Duodenal mucosa (tissue), 2 donors: ENCODE results near the gene PCDHA7.
"Not testable (repeated sequence)": the region's sequence is repeated elsewhere in the genome, so short reads cannot be mapped to it uniquely, and the experiment has no call there.

ENCODE experiments used
- H3K27ac ChIP-seq: one replicate; pipeline ENCODE4 v1.7.0; 2013; ENCODE audit warnings: low read depth, low read length
- H3K27me3 ChIP-seq, 2 donors: one replicate each; pipeline ENCODE4 v1.7.0; 2013; ENCODE audit warnings: low read length in 2 of 2, control low read depth in 1 of 2; ENCODE audit not compliant: insufficient read depth in 2 of 2, control insufficient read depth in 1 of 2
- H3K36me3 ChIP-seq, 2 donors: one replicate each; pipeline ENCODE4 v1.7.0; 2013; ENCODE audit warnings: low read length in 2 of 2, control low read depth in 1 of 2; ENCODE audit not compliant: insufficient read depth in 2 of 2, control insufficient read depth in 1 of 2
- H3K4me1 ChIP-seq, 2 donors: one replicate each; pipeline ENCODE4 v1.7.0; 2013; ENCODE audit warnings: low read length in 2 of 2, control low read depth in 1 of 2; ENCODE audit not compliant: insufficient read depth in 2 of 2, control insufficient read depth in 1 of 2
- H3K4me3 ChIP-seq, 2 donors: one replicate each; pipeline ENCODE4 v1.7.0; 2013; ENCODE audit warnings: low read length in 2 of 2, low read depth in 1 of 2
- H3K9ac ChIP-seq, 2 donors: one replicate each; pipeline ENCODE4 v1.7.0; 2013; ENCODE audit warnings: low read length in 2 of 2, low read depth in 1 of 2
- H3K9me3 ChIP-seq, 2 donors: one replicate each; pipeline ENCODE4 v1.7.0; 2013; ENCODE audit warnings: low read length in 2 of 2, control low read depth in 1 of 2; ENCODE audit not compliant: control insufficient read depth in 1 of 2

PCDHA7 gene

DNA sequence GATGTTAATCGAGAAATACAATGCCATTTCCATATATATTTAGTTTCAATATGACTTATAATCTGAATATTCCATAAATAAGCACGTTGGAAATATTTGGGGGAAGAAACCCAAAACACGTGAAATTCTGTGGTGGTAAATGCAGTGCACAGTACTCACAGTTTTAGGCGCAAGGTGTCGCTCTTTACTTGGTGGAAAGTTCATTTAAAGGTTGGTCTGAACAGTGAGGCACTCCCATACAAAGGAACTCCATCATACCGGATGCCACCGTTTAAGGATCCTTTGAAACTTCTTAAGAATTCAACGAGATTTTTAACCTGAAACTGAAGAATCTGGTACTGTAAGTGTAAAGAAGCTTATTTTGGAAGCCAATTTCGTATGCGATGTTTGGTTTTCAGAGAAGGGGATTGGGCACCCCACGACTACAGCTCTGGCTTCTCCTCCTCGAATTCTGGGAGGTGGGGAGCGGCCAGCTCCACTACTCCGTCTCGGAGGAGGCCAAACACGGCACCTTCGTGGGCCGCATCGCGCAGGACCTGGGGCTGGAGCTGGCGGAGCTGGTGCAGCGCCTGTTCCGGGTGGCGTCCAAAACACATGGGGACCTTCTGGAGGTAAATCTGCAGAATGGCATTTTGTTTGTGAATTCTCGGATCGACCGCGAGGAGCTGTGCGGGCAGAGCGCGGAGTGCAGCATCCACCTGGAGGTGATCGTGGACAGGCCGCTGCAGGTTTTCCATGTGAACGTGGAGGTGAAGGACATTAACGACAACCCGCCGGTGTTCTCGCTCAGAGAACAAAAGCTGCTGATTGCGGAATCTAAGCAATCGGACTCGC, 34.9 kb downstream of the PCDHA7 start, which contains the start of gene PCDHA11:
Gene PCDHA11 (plus strand): TSS at position 237 of the 834 bp plus-strand sequence. CDS start 147 bp downstream, at position 384.
- Histone ChIP-seq H3K27me3 (no peaks in the 10 kb centered on the region), H3K9me3 (peaks cover 6 to 22% of the 10 kb centered on the region in 2 donors), H3K4me1 (no peaks in the 10 kb centered on the region), H3K27ac (no peak within 1 kb of the TSS), H3K4me3 (peak within 1 kb of the TSS in 1 of 2 donors; percentile 14), H3K9ac (no peak within 1 kb of the TSS), H3K36me3 (no peaks in the 10 kb centered on the region)

DNA sequence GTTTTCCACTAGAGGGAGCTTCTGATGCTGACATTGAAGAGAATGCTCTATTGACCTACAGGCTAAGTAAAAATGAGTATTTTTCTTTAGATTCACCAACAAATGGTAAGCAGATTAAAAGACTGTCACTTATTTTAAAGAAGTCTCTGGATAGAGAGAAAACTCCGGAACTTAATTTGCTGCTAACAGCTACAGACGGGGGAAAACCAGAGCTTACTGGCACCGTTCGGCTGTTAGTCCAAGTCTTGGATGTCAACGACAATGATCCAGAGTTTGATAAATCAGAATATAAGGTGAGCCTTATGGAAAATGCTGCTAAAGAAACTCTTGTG, 35.5 kb downstream of the PCDHA7 start:
- Histone ChIP-seq H3K27me3 (no peaks in the 10 kb centered on the region), H3K27ac (no peak overlapping the region), H3K4me1 (no peaks in the 10 kb centered on the region), H3K36me3 (no peaks in the 10 kb centered on the region), H3K9me3 (peaks cover 6 to 22% of the 10 kb centered on the region in 2 donors), H3K9ac (no peak overlapping the region), H3K4me3 (no peak overlapping the region)

DNA sequence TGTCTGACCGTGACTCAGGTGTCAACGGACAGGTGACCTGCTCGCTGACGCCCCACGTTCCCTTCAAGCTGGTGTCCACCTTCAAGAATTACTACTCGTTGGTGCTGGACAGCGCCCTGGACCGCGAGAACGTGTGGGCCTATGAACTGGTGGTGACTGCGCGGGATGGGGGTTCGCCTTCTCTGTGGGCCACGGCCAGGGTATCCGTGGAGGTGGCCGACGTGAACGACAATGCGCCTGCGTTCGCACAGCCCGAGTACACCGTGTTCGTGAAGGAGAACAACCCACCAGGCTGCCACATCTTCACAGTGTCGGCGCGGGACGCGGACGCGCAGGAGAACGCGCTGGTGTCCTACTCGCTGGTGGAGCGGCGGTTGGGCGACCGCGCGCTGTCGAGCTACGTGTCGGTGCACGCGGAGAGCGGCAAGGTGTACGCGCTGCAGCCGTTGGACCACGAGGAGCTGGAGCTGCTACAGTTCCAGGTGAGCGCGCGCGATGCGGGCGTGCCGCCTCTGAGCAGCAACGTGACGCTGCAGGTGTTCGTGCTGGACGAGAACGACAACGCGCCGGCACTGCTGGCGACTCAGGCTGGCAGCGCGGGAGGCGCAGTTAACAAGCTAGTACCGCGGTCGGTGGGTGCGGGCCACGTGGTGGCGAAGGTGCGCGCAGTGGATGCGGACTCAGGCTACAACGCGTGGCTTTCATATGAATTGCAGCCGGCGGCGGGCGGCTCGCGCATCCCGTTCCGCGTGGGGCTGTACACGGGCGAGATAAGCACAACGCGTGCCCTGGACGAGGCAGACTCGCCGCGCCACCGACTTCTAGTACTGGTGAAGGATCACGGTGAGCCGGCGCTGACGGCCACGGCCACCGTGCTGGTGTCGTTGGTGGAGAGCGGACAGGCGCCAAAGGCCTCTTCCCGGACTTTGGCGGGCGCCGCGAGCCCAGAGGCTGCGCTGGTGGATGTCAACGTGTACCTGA, 36.4 kb downstream of the PCDHA7 start:
- Histone ChIP-seq H3K9me3 (peaks cover 6 to 22% of the 10 kb centered on the region in 2 donors), H3K27me3 (no peaks in the 10 kb centered on the region), H3K4me1 (no peaks in the 10 kb centered on the region), H3K36me3 (no peaks in the 10 kb centered on the region), H3K9ac (no peak overlapping the region), H3K27ac (no peak overlapping the region), H3K4me3 (no peak overlapping the region)

DNA sequence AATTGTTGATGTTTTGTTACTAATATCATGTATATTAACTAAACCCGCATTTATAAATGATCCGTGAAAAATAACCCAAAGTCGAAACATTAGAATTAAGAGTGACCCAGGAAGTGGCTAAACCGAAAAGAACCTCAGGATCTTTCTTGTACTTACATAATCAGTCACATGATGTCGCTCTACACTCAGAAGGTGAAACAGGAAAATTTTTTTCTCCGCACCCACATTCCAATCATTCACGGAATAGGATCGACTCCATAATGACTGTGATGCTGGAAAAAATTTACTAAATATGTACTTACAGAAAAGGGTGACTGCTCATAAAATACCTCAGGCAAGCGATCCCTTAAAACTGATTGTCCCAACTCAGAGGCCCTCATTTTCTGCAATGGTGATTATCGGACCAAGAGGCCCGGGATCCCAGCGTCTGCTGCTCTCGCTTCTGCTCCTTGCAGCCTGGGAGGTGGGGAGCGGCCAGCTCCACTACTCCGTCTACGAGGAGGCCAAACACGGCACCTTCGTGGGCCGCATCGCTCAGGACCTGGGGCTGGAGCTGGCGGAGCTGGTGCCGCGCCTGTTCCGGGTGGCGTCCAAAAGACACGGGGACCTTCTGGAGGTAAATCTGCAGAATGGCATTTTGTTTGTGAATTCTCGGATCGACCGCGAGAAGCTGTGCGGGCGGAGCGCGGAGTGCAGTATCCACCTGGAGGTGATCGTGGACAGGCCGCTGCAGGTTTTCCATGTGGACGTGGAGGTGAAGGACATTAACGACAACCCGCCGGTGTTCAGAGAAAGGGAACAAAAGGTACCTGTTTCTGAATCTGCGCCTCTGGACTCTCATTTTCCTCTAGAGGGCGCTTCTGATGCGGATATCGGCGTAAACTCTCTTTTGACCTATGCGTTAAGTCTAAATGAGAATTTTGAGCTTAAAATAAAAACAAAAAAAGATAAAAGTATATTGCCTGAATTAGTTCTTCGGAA, 41.3 kb downstream of the PCDHA7 start, which contains the start of gene PCDHA12:
Gene PCDHA12 (plus strand): TSS at position 224 of the 981 bp plus-strand sequence. CDS start 165 bp downstream, at position 389.
- Histone ChIP-seq H3K4me1 (no peaks in the 10 kb centered on the region), H3K27me3 (no peaks in the 10 kb centered on the region), H3K36me3 (no peaks in the 10 kb centered on the region), H3K9me3 (peaks cover 8 to 19% of the 10 kb centered on the region in 2 donors), H3K9ac (no peak within 1 kb of the TSS), H3K27ac (no peak within 1 kb of the TSS), H3K4me3 (no peak within 1 kb of the TSS)

DNA sequence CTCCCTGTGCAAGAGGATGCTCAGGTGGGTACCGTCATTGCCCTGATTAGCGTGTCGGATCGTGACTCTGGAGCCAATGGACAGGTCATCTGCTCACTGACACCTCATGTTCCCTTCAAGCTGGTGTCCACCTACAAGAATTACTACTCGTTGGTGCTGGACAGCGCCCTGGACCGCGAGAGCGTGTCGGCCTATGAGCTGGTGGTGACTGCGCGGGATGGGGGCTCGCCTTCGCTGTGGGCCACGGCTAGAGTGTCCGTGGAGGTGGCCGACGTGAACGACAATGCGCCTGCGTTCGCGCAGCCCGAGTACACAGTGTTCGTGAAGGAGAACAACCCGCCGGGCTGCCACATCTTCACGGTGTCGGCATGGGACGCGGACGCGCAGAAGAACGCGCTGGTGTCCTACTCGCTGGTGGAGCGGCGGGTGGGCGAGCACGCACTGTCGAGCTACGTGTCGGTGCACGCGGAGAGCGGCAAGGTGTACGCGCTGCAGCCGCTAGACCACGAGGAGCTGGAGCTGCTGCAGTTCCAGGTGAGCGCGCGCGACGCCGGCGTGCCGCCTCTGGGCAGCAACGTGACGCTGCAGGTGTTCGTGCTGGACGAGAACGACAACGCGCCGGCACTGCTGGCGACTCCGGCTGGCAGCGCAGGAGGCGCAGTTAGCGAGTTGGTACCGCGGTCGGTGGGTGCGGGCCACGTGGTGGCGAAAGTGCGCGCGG, 42.6 kb downstream of the PCDHA7 start:
- peaks cover 8 to 17% of the 10 kb centered on the region in 2 donors for H3K9me3 ChIP-seq
- not testable (repeated sequence) for H3K4me3 ChIP-seq, H3K27ac ChIP-seq, H3K4me1 ChIP-seq, H3K27me3 ChIP-seq, H3K36me3 ChIP-seq, H3K9ac ChIP-seq

DNA sequence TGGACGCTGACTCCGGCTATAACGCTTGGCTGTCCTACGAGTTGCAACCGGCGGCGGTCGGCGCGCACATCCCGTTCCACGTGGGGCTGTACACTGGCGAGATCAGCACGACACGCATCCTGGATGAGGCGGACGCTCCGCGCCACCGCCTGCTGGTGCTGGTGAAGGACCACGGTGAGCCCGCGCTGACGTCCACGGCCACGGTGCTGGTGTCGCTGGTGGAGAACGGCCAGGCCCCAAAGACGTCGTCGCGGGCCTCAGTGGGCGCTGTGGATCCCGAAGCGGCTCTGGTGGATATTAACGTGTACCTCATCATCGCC, 43.2 kb downstream of the PCDHA7 start:
- Histone ChIP-seq H3K4me1 (no peaks in the 10 kb centered on the region), H3K9ac (no peak overlapping the region), H3K27me3 (no peaks in the 10 kb centered on the region), H3K36me3 (no peaks in the 10 kb centered on the region), H3K9me3 (peaks cover 8 to 22% of the 10 kb centered on the region in 2 donors), H3K4me3 (no peak overlapping the region), H3K27ac (no peak overlapping the region)

DNA sequence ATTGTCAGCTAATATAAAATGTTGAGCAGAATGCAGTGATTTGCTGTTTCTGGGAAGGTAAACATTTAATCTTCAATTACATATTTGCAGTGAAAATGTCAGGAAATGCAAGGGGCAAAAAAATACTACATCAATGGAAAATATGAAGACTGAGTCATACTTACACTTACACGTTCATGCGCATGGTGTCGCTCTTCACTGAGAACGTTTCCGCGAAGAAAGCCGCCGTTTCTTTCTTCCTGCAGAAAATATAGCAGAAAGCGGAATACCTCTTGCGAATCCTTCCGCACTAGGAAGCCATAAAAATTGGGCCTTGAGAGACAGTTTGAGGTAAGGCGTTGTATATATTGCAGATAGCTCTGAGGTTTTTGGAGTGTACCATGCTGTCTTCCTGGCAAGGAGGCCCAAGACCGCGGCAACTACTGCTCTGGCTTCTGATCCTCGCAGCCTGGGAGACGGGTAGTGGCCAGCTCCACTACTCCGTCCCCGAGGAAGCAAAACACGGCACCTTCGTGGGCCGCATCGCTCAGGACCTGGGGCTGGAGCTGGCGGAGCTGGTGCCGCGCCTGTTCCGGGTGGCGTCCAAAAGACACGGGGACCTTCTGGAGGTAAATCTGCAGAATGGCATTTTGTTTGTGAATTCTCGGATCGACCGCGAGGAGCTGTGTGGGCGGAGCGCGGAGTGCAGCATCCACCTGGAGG, 48.0 kb downstream of the PCDHA7 start, which contains the start of gene PCDHA13:
Gene PCDHA13 (plus strand): TSS at position 236 of the 702 bp plus-strand sequence. CDS start 145 bp downstream, at position 381.
- no peaks in the 10 kb centered on the region for H3K27me3 ChIP-seq
- H3K4me1 ChIP-seq: no peaks in the 10 kb centered on the region
- H3K36me3 ChIP-seq: no peaks in the 10 kb centered on the region
- no peak within 1 kb of the TSS for H3K9ac ChIP-seq
- H3K27ac ChIP-seq: no peak within 1 kb of the TSS
- peaks cover 16 to 32% of the 10 kb centered on the region in 2 donors for H3K9me3 ChIP-seq
- H3K4me3 ChIP-seq: peak within 1 kb of the TSS in 1 of 2 donors; percentile 33

DNA sequence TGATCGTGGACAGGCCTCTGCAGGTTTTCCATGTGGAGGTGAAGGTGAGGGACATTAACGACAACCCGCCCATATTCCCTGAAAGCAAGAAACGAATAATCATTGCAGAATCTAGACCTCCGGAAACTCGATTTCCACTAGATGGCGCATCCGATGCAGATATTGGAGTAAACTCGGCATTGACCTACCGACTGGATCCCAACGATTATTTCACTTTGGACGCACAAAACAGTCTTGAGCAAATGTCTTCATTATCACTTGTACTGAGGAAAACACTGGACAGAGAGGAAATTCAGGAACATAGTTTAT, 48.5 kb downstream of the PCDHA7 start:
- Histone ChIP-seq H3K4me3 (no peak overlapping the region), H3K4me1 (no peaks in the 10 kb centered on the region), H3K9me3 (peaks cover 16 to 28% of the 10 kb centered on the region in 2 donors), H3K9ac (no peak overlapping the region), H3K36me3 (no peaks in the 10 kb centered on the region), H3K27ac (no peak overlapping the region), H3K27me3 (no peaks in the 10 kb centered on the region)

DNA sequence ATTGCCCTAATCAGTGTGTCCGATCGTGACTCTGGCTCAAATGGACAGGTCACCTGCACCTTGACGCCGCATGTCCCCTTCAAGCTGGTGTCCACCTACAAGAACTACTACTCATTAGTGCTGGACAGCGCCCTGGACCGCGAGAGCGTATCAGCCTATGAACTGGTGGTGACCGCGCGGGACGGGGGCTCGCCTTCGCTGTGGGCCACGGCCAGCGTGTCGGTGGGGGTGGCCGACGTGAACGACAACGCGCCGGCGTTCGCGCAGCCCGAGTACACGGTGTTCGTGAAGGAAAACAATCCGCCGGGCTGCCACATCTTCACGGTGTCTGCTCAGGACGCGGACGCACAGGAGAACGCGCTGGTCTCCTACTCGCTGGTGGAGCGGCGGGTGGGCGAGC, 49.3 kb downstream of the PCDHA7 start:
- no peak overlapping the region for H3K27ac ChIP-seq
- H3K9me3 ChIP-seq: peaks cover 16 to 30% of the 10 kb centered on the region in 2 donors
- no peak overlapping the region for H3K9ac ChIP-seq
- H3K36me3 ChIP-seq: no peaks in the 10 kb centered on the region
- no peak overlapping the region for H3K4me3 ChIP-seq
- no peaks in the 10 kb centered on the region for H3K27me3 ChIP-seq
- no peaks in the 10 kb centered on the region for H3K4me1 ChIP-seq
